Adrenal gland (tissue), 5 donors: ENCODE measurements around the gene FBXO8.

Source experiments
- CTCF ChIP-seq, 6 experiments: fragments of 450-650 bp in 4 of 6; fragments of 200-600 bp in 2 of 6; sonication (generic) in 1 of 6; IDR thresholded peaks; 1 replicate in 5 of 6; 2 replicates in 1 of 6; pipeline versions ENCODE4 v1.5.1 to v1.8.0; 2016 to 2021; ENCODE audit warnings: antibody characterized with exemption in 6 of 6, mild to moderate bottlenecking in 2 of 6, moderate library complexity in 1 of 6
- POLR2A ChIP-seq, 2 donors: fragments of 450-650 bp; IDR thresholded peaks; one replicate each; pipeline ENCODE4 v1.6.1; 2017; ENCODE audit warnings: antibody characterized with exemption in 2 of 2, mild to moderate bottlenecking in 2 of 2, moderate library complexity in 1 of 2
- donor health status: DM: no; HTN: no; CAD: no.

GRCh38 chr4:174262624-174263444 is 20.6 kb downstream of the FBXO8 start:
- TF ChIP-seq CTCF (IDR thresholded peaks at IDR 0.05) (no peak), POLR2A (IDR thresholded peaks at IDR 0.05) (no peak)
